GM19463 (cell line): ENCODE results near the gene MAP1S.
"Not testable (repeated sequence)": the region's sequence is repeated elsewhere in the genome, so short reads cannot be mapped to it uniquely, and the experiment has no call there.

Experiments used
- ATAC-seq: cut with Tn5 transposase; IDR thresholded peaks from one replicate; pipeline ENCODE4 v1.9.1; 2021; ENCODE audit warnings: mild to moderate bottlenecking, moderate library complexity; ENCODE audit not compliant: unreplicated experiment

The MAP1S gene

GRCh38 chr19:17762505-17763229, 43.4 kb downstream of the MAP1S start:
- no peak for ATAC-seq

GRCh38 chr19:17764348-17764747, 45.1 kb downstream of the MAP1S start:
- no peak for ATAC-seq

GRCh38 chr19:17765069-17765618, 45.9 kb downstream of the MAP1S start:
- ATAC-seq, result no peak

- no peak for ATAC-seq
Measured at GRCh38 chr19:17766543-17767131, 47.4 kb downstream of the MAP1S start.

GRCh38 chr19:17767559-17767958, 48.3 kb downstream of the MAP1S start:
- ATAC-seq, result no peak

- no peak for ATAC-seq
Measured at GRCh38 chr19:17770613-17771012, 51.3 kb downstream of the MAP1S start.

- no peak for ATAC-seq
Measured at GRCh38 chr19:17772172-17772571, 52.9 kb downstream of the MAP1S start.

GRCh38 chr19:17775245-17775927, 56.1 kb downstream of the MAP1S start:
- no peak for ATAC-seq

- ATAC-seq, result peak; percentile 73
Measured at GRCh38 chr19:17775991-17776803, 56.9 kb downstream of the MAP1S start.

GRCh38 chr19:17777840-17778239, 58.6 kb downstream of the MAP1S start:
- ATAC-seq, result not testable (repeated sequence)

- no peak for ATAC-seq
Measured at GRCh38 chr19:17778251-17778967, 59.1 kb downstream of the MAP1S start.

- ATAC-seq, result no peak
Measured at GRCh38 chr19:17778968-17779929, 60.0 kb downstream of the MAP1S start.

- ATAC-seq, result no peak
Measured at GRCh38 chr19:17780781-17781180, 61.5 kb downstream of the MAP1S start.

- ATAC-seq, result not testable (repeated sequence)
Measured at GRCh38 chr19:17783721-17784120, 64.4 kb downstream of the MAP1S start.
